ENCODE data around the gene ACER2.

Gene ACER2

GRCh38 chr9:19440823-19441580, 32.2 kb downstream of the ACER2 start:
- no peaks in the 10 kb centered on the region for H3K4me1 ChIP-seq
- H3K4me2 ChIP-seq (ENCODE audit: low read length) = no peak overlapping the region
- H3K9ac ChIP-seq = no peak overlapping the region
- H3K36me3 ChIP-seq (ENCODE audit: control insufficient read depth, insufficient read depth, low read length) = no peaks in the 10 kb centered on the region
- TF ChIP-seq, protein P1, sequence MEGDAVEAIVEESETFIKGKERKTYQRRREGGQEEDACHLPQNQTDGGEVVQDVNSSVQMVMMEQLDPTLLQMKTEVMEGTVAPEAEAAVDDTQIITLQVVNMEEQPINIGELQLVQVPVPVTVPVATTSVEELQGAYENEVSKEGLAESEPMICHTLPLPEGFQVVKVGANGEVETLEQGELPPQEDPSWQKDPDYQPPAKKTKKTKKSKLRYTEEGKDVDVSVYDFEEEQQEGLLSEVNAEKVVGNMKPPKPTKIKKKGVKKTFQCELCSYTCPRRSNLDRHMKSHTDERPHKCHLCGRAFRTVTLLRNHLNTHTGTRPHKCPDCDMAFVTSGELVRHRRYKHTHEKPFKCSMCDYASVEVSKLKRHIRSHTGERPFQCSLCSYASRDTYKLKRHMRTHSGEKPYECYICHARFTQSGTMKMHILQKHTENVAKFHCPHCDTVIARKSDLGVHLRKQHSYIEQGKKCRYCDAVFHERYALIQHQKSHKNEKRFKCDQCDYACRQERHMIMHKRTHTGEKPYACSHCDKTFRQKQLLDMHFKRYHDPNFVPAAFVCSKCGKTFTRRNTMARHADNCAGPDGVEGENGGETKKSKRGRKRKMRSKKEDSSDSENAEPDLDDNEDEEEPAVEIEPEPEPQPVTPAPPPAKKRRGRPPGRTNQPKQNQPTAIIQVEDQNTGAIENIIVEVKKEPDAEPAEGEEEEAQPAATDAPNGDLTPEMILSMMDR (IDR thresholded peaks at IDR 0.05) = no peak
- no peak overlapping the region for H2AFZ ChIP-seq
- H3K27me3 ChIP-seq (ENCODE audit: control insufficient read depth, insufficient read depth, low read length) = no peaks in the 10 kb centered on the region
- H3K4me3 ChIP-seq (ENCODE audit: low read depth, low read length) = no peak overlapping the region
- no peaks in the 10 kb centered on the region for H3K79me2 ChIP-seq
- H3K9me3 ChIP-seq (ENCODE audit: control insufficient read depth, low read length) = no peaks in the 10 kb centered on the region
- H3K27ac ChIP-seq = no peak overlapping the region

DNA sequence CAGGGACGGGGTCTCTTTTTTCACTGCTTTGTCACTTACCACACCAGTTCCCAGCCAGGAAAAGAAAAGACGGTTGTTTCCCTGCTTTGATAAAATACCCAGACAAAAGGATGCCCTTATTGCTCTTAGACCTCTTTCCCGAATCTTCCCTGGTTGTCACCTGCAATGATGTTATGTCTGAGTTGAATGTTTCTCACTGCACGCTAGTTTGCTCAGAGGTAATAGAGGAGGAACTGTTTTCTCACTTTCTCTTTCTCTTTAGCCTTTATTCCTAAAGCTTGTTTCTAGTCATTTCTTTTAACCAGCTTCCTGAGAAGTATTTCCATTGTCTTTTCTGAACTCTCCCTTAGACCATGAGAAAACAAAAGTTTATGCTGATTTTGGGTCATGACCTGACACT, 32.9 kb downstream of the ACER2 start:
- no peak overlapping the region for H3K4me3 ChIP-seq (ENCODE audit: low read depth, low read length)
- no peaks in the 10 kb centered on the region for H3K9me3 ChIP-seq (ENCODE audit: control insufficient read depth, low read length)
- no peaks in the 10 kb centered on the region for H3K79me2 ChIP-seq
- H3K27ac ChIP-seq = no peak overlapping the region
- H2AFZ ChIP-seq = no peak overlapping the region
- H3K9ac ChIP-seq = no peak overlapping the region
- TF ChIP-seq, protein P1 (IDR thresholded peaks at IDR 0.05) = no peak
- no peaks in the 10 kb centered on the region for H3K4me1 ChIP-seq
- no peaks in the 10 kb centered on the region for H3K27me3 ChIP-seq (ENCODE audit: control insufficient read depth, insufficient read depth, low read length)
- H3K4me2 ChIP-seq (ENCODE audit: low read length) = no peak overlapping the region
- no peaks in the 10 kb centered on the region for H3K36me3 ChIP-seq (ENCODE audit: control insufficient read depth, insufficient read depth, low read length)

DNA sequence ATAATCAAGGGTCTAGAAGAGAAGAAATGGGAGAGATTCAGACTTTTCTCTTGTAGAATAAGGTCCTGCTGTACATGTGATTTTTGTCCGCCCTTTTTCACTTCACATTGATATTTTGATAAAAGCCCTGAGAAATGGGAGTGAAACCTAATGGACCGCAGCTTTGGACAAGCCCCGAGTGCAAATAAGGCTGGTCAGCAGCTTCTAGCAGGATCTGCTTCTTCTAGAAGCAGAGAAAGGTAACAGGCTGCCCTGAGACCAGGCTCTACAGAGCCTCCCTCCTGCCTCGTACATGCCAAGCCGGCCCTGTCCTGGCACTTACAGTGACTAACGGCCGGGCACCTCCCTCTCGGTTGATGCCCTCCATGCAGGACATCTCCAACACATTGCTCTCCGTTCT, 33.4 kb downstream of the ACER2 start:
- Histone ChIP-seq H3K79me2 (no peaks in the 10 kb centered on the region), H3K27ac (no peak overlapping the region), H2AFZ (no peak overlapping the region), H3K27me3 (ENCODE audit: control insufficient read depth, insufficient read depth, low read length) (no peaks in the 10 kb centered on the region), H3K9me3 (ENCODE audit: control insufficient read depth, low read length) (no peaks in the 10 kb centered on the region), H3K4me2 (ENCODE audit: low read length) (no peak overlapping the region), H3K4me3 (ENCODE audit: low read depth, low read length) (no peak overlapping the region), H3K9ac (no peak overlapping the region), H3K4me1 (no peaks in the 10 kb centered on the region), H3K36me3 (ENCODE audit: control insufficient read depth, insufficient read depth, low read length) (no peaks in the 10 kb centered on the region)
- TF ChIP-seq, protein P1 (IDR thresholded peaks at IDR 0.05) = no peak

DNA sequence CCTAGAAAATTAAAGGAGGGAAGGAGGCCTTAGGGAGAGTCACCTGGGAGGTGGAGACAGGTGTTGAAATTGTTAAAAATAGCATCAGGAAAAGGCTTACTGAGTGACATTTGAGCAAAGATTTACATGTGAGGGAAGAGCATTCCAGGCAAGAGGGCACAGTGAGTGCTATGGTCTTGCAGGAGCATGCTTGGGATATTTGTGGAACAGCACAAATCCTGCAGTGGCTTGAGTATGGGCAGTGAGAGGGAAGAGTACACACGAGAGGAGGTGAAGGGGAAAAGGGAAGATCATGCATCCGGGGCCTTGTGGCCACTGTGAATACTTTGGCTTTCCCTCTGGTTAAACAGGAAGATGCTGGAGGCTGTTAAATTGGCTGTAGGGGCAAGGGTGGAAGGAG, 36.6 kb downstream of the ACER2 start:
- Histone ChIP-seq H3K4me3 (ENCODE audit: low read depth, low read length) (no peak overlapping the region), H3K4me2 (ENCODE audit: low read length) (no peak overlapping the region), H3K27ac (no peak overlapping the region), H3K4me1 (no peaks in the 10 kb centered on the region), H3K9ac (no peak overlapping the region), H3K79me2 (no peaks in the 10 kb centered on the region), H3K9me3 (ENCODE audit: control insufficient read depth, low read length) (no peaks in the 10 kb centered on the region), H3K36me3 (ENCODE audit: control insufficient read depth, insufficient read depth, low read length) (no peaks in the 10 kb centered on the region), H2AFZ (no peak overlapping the region), H3K27me3 (ENCODE audit: control insufficient read depth, insufficient read depth, low read length) (no peaks in the 10 kb centered on the region)
- TF ChIP-seq, protein P1 (IDR thresholded peaks at IDR 0.05) = no peak

DNA sequence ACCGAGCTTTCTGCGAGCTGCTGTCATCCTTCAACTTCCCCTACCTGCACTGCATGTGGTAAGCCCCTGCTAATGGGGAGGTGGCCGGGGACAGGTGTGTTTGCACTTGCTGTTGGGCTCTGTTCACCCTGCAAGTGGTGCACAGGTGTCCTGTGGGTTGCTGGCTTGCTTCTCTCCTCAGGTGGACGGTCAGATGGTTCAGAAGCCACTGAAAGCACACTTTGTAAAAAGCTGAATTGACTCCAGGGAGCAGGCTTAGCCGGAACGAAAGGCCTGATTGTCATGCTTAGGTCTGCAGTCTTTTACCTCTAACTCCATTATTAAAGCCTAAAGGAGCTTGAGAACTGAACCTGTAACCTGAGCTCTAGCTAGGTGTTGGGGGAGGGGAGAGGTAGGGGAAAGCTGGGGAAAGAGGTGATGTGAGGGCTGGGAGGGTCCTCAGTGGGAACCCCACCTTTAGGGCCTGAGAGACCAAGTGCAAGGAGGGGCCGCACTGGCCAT, 37.6 kb downstream of the ACER2 start:
- TF ChIP-seq, protein P1 (IDR thresholded peaks at IDR 0.05) = no peak
- Histone ChIP-seq H2AFZ (no peak overlapping the region), H3K36me3 (ENCODE audit: control insufficient read depth, insufficient read depth, low read length) (no peaks in the 10 kb centered on the region)

More for the DNA sequence above, 37.6 kb downstream of the ACER2 start:
- Histone ChIP-seq H3K79me2 (no peaks in the 10 kb centered on the region), H3K9ac (no peak overlapping the region), H3K4me1 (no peaks in the 10 kb centered on the region), H3K9me3 (ENCODE audit: control insufficient read depth, low read length) (no peaks in the 10 kb centered on the region), H3K27ac (no peak overlapping the region), H3K27me3 (ENCODE audit: control insufficient read depth, insufficient read depth, low read length) (no peaks in the 10 kb centered on the region), H3K4me2 (ENCODE audit: low read length) (no peak overlapping the region), H3K4me3 (ENCODE audit: low read depth, low read length) (no peak overlapping the region)

All from parathyroid adenoma (tissue), 2 donors.